ENCODE data around the gene THSD4.

Gene THSD4

GRCh38 chr15:71098920-71099319, 16.4 kb upstream of the THSD4 start:
- no peak for DNase-seq

DNA sequence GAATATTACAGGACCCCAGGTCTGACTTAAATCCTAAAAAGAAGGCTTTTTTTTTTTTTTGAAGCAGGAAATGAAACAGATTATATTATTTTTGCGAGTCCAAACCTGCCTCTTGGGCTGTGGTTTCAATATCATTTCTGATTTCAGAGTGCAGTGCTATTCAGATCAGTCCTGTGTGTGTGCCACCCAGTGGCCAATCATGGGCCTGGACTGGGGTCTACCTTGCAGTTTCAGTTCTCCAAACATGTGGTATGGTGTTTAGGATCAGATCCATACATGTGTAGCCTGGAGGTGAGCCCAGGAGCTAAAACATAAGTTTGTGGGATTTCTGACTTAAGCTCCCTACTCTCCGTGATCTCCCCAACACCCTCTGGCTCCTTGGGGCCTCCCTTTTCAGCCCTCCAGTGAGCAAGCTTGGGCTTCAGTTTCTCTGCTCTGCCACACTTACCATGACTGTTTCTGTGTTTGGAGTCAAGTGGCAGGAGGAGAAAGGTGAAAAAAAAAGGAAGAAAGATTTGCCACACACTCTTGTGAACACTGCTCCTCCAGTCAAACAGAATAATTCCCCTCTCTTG, 12.1 kb upstream of the THSD4 start:
- no peak for DNase-seq

- DNase-seq = no peak
Measured at GRCh38 chr15:71104636-71105035, 10.6 kb upstream of the THSD4 start.

DNA sequence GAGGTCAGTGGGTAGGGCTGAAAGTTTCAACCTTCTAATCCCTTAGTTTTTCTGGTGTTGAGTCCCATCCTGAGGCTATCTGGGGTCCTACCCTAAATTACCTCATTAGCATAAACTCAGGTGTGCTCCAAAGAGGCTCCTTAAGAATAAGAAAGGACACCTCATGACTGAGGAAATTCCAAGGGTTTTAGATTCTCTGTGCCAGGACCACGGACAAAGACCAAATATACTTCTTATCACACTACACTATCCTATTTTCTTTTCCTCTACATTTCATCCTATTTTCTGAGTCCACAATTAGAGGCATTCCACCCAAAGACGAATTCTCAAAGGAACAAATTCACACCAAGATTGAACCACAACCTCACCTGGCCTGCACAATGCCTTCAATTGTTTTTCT, 9.8 kb upstream of the THSD4 start:
- DNase-seq = no peak

DNA sequence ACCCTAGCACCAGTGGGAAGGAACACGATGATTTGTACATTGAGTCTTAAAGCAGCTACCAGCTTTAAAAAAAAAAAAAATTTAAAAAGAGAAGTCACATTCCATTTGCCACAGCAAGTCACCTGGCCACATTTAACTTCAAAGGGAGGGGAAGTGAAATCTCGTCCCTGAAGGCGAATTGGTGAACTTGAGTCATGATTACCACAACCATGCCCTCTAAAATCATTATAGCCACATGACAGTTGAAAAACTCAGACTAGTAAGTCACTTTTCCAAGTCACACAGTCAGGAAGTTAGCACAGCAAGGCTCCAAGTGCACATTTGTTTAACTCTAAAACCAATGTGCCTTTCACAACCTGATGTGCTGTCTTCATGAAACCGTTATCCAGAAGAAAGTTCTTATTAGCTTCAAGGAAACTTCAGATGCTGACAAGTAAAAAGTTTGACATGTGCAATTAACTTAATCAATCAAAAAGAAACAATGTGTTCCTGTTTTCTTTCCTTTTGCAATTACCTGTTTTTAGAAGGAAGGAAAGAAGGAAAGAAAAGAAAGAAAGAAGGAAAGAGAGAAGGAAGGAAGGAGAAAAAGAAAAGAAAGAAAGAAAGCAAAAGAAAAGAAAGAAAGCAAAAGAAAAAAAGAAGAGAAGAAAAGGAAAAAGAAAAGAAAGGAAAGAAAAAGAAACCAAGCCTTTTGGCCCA, 8.3 kb upstream of the THSD4 start:
- DNase-seq = no peak

DNA sequence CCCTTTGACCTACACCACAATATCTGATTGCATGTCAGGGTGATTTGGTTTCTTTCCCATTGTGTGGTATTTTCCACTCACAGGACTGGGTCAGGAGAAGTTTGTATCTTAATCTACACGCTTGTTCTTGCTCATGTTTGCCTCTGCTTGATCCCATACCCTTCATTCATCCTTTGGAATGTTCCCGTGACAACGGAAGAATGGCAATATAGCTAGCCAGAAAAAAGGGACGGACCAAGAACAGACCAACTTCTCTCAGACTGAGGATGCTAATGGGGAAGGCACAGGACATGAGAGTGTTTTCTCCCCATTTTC, 7.8 kb upstream of the THSD4 start:
- no peak for DNase-seq

GRCh38 chr15:71109130-71109529, 6.1 kb upstream of the THSD4 start:
- no peak for DNase-seq

GRCh38 chr15:71109905-71110304, 5.4 kb upstream of the THSD4 start:
- no peak for DNase-seq

GRCh38 chr15:71110405-71111180, 4.7 kb upstream of the THSD4 start:
- no peak for DNase-seq

DNA sequence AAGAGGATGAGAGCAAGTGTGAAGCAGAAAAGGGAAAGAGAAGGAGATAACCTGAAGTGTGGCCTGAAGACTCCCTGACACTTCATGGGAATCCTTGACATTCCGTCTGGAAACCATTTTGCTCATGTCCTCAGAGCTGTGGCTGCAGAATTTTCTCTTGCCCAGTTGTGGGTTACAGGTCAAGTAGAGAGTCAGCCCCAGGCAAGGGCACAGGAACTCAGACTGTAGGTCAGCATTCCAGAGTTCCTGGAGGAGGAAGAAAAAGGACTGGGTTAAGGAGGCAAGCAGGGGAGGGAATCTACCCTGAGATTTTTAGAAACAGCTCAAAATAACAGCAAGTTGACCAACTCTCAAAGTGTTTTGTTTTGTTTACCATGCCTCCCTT, 4.1 kb upstream of the THSD4 start:
- no peak for DNase-seq

DNA sequence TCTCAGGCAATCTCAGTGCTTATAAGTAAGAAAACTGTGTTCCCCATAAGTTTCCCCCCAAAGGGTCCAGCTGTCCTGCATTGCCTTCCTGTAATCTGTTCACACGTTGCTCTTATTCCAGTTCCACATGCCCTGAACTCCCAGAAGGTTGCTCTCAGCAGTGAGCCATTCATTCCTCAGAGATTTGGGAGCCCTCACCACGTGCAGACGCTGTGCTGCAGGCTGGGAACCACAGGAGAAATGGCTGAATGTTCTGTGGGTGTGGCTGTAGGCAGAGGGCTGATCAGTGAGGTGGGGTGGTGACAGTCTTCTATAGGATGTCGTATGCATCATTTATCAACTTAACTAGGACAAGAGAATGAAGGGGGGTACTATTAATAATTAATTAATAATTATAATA, 3.3 kb upstream of the THSD4 start:
- no peak for DNase-seq

DNA sequence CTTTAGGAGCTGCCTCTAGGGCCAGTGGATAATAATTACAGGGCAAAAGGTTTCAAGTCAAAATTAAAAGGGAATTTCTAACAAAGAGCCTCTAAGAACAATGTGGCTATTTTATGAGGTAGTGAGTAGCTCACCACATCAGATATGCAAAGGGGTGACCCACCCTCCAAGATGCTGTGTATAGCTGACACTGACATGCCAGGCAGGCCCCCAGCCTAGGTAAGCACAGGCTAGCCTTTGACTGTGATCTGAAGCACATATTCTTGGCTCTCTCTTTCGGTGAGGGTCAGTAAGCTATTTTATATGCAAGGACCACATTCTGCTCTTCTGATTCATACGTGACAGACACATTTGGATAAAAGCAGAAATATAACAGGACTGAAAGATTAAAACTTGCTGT, 2.8 kb upstream of the THSD4 start:
- DNase-seq = no peak

DNA sequence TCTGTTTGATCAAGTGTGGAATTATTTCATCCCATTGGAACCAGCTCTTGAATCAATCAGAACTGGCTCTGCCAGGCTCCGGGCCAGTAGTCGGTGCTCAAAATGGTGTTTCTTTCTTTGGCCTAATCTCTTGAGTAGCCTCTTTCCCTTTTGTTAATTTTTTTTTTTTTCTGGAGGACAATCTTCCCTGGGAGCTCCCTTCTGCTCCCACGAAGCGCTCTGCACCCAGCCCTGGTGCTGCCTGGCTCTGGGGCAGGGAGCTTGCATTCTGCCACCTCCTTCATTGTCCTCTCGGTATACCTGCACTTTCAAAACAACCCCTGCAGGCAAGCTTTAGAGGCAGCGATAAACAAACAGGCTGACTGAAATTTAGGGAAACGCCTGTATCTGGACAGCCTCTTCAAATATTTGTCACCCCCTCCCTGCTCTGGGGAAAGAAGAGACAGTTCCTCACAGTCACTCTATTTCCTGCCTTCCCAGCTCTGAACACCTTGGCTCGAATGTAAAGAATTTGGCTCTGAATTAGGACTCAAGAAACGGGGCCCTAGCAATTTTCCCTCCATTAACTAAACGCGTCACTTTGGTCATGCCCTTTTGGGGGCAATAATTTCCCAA, 1.1 kb upstream of the THSD4 start:
- no peak for DNase-seq

DNA sequence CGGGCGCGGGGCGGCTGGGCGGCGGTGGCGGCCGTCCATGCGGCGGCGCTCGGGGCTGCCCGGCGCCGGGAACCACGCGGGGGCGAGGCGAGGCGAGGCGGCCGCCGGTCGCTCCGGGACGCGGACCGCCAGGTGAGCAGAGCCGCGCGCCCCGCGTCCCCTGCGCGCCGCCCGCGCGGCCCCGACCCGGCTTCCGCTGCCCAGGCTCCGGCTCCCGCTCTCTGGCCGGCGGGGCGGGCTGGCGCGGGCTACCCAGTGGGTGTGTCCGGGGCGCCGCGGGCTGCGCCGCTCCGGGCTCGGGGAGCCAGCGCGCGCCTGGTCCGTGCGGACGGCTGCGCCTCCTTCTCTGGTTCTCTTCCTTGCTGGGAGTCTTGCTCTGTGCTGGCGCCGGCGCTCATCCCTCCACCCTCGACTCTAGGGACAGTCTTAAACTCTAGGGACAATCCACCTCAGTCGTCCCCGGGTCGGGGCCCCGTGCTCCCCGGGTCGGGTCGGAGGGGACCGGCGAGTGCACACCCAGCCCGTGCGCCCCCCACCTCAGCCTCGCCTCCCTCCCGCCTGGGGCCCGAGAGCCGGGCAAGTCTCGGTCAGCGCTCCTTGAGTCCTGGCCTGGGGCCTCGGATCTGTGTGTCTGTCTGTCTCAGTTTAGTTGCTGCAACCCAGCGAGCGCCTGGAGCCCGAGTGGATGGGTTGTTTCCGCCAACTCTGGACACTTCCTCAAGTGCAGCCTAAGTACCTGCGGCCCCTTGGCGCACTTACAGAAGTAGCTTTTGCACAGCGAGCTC, 488 bp downstream of the THSD4 start:
- no peak for DNase-seq

DNA sequence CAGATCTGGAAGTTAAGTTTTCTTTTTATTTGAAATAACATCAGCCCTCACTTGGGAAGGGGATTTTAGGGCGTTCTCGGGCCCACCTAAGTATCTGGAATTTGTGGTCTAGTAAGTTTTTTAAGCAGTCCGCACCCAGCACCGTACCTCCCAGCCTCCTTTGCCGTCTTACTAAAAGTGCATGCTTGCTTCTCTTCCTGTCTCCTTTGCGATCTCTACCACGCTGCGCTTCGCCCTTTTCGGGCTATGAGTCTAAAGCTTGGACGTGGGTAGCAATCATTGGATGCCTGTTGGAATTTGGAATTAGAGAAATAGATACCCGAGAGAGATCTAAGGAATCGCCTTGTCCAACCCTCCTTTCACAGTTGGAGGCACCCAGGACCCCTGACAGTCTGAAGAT, 1.1 kb downstream of the THSD4 start:
- DNase-seq = no peak

GRCh38 chr15:71116942-71117341, 1.7 kb downstream of the THSD4 start:
- no peak for DNase-seq

DNA sequence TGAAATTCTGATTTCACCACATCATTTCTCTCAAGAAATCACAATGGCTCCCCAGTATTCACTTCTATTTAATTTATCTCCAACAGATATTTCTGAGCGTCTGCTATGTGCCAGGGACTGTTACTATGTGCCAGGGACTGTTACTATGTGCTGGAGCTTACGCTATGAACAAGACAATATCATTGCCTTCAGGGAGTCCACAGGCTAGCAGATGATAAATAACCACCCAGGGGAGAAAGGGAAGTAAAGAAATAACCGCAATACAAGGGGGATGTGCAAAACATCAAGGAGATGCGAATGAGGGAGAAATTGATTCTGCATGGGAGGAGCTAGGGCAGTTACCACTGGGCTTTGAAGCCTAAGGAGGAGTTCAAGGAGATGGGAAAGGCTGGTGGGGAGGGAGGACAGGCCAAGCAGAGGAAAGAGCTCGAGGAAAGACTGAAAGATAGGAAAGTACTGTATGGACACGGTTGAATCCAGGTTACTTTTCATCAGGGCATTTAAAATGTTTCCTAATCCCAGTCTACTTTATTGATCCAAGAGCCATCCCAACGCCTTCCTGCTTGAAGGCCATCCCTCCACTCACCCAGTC, 2.5 kb downstream of the THSD4 start:
- no peak for DNase-seq

DNA sequence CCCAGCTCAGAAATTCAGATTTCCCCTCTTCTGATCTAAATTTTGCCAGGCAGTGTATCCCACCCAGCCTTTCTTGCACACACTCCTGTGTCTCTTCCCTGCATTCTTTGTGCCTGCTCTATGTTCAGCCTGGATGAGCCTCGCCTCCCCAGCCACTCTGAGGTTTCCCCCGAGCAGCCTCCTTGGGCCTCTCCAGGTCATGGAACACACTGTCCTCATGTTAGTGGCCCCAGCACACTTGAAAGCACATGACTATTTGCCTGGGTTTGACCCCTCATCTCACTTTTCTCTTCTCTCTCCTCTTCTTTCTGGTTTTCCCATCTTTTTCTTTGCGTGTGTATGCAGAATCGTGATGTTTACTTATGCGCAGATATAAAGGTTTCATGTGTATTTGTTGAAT, 3.1 kb downstream of the THSD4 start:
- DNase-seq = no peak

GRCh38 chr15:71118881-71119632, 3.8 kb downstream of the THSD4 start:
- DNase-seq = no peak

- DNase-seq = no peak
Measured at GRCh38 chr15:71120428-71120944, 5.2 kb downstream of the THSD4 start.

DNA sequence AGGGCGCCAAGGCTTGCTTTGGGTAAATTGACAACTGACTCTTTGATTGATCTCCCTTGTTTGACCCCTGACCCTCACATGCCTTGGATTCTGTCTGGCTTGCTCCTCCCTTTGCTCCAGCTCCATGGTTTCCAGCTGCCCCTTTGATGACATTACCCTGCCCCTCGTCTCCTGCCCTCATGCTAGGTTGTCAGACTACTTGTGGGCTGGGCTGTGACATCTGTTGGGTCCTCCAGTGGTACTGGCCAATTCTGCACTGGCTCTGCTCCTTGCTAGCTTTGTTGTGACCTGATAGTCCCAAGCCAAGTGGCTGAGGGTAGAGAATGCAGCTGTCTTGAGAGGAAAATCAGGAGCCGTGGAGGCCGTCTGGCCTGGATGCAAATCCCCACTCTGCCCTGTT, 6.2 kb downstream of the THSD4 start:
- DNase-seq = no peak

All from activated naive CD4-positive, alpha-beta T cell treated with Interleukin-2 at 50 U/mL for 16 hours (primary cell).